Stimulated activated CD4-positive, alpha-beta T cell treated with anti-CD3 and anti-CD28 coated beads, Interleukin-2, amount 100 ng/mL, for 24 hours (primary cell): ENCODE data around the gene FCER1G.
"Not testable (repeated sequence)": the region's sequence is repeated elsewhere in the genome, so short reads cannot be mapped to it uniquely, and the experiment has no call there.

Experiments
- DNase-seq, 2 donors: peaks; one replicate each; pipeline ENCODE4 v3.0.0-alpha.2; 2020

Gene FCER1G

GRCh38 chr1:161235957-161236775, 21.1 kb downstream of the FCER1G start:
- no peak for DNase-seq

DNA sequence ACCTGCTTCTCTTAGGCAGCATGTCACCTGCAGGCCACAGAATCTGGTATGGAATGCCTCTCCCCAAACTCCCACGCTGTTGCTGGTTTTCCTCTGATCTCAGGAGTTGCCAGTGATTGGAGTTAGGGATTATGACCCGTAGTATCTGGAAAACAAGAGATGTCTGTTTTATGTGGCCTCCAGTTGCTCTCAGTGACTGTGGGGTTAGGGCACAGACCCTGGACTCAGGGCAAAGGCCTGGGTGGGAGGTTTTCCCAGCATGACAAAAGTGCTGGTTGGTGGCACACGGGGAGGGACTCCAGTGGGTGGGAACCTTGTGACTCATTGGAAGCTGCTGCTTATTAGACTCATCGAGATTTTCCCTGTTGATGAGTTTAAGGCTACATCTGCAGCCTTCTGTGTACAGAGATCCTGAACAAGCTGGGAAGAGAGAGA, 23.0 kb downstream of the FCER1G start, which contains the start of gene NR1I3:
NR1I3 (minus strand) TSS at position 165 of the 435 bp plus-strand sequence. CDS start 1,638 bp downstream, outside the sequence.
- DNase-seq: no peak

- DNase-seq: no peak
Measured at GRCh38 chr1:161241682-161242081, 26.6 kb downstream of the FCER1G start.

GRCh38 chr1:161242313-161242712, 27.2 kb downstream of the FCER1G start:
- DNase-seq: no peak

GRCh38 chr1:161244888-161245287, 29.8 kb downstream of the FCER1G start:
- DNase-seq: no peak

DNA sequence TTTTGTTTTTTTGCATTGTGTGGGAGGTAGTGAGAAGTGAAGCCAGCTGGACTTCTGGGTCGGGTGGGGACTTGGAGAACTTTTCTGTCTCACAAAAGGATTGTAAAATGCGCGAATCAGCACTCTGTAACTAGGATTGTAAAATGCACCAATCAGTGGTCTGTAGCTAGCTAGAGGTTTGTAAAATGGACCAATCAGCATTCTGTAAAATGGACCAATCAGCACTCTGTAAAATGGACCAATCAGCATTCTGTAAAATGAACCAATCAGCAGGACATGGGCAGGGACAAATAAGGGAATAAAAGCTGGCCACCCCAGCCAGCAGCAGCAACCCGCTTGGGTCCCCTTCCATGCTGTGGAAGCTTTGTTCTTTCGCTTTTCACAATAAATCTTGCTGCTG, 35.0 kb downstream of the FCER1G start:
- DNase-seq: not testable (repeated sequence)

GRCh38 chr1:161250829-161251228, 35.7 kb downstream of the FCER1G start:
- DNase-seq: no peak

DNA sequence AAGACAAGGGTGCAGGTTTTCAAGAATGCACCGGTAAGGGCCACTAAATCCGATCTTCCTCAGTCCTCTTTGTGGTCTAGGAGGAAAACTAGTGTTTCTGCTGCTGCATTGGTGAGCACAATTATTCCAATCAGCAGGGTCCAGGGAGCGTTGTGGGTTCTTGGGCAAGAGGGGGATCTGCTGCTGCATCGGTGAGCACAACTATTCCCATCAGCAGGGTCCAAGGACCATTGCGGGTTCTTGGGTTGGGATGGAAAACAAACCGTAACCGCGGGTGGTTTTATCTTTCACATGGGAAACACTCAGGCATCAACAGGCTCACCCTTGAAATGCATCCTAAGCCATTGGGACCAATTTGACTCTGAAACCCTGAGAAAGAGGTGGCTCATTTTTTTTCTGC, 36.5 kb downstream of the FCER1G start:
- DNase-seq: no peak

- not testable (repeated sequence) for DNase-seq
Measured at GRCh38 chr1:161255302-161255701, 40.2 kb downstream of the FCER1G start.

DNA sequence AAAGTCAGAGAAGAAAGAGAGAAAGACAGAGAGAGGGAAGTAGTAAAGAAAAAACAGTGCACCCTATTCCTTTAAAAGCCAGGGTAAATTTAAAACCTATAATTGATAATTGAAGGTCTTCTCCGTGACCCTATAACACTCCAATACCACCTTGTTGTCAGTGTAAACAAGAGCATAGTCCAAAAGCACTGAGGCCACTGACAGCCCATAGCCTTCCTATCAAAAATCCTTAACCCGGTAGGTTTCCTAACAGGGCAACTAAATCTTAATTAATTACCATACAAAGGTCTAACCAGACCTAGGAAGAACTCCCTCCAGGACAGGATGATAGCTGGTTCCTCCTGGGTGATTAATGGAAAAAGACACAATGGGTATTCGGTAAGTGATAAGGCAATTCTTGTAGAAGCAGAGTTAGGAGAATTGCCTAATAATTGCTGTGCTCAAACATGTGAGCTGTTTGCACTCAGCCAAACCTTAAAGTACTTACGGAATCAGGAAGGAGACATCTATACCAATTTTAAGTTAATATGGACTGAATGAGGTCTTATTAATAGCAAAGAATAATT, 40.9 kb downstream of the FCER1G start:
- DNase-seq: not testable (repeated sequence)

GRCh38 chr1:161257109-161257508, 42.0 kb downstream of the FCER1G start:
- not testable (repeated sequence) for DNase-seq

DNA sequence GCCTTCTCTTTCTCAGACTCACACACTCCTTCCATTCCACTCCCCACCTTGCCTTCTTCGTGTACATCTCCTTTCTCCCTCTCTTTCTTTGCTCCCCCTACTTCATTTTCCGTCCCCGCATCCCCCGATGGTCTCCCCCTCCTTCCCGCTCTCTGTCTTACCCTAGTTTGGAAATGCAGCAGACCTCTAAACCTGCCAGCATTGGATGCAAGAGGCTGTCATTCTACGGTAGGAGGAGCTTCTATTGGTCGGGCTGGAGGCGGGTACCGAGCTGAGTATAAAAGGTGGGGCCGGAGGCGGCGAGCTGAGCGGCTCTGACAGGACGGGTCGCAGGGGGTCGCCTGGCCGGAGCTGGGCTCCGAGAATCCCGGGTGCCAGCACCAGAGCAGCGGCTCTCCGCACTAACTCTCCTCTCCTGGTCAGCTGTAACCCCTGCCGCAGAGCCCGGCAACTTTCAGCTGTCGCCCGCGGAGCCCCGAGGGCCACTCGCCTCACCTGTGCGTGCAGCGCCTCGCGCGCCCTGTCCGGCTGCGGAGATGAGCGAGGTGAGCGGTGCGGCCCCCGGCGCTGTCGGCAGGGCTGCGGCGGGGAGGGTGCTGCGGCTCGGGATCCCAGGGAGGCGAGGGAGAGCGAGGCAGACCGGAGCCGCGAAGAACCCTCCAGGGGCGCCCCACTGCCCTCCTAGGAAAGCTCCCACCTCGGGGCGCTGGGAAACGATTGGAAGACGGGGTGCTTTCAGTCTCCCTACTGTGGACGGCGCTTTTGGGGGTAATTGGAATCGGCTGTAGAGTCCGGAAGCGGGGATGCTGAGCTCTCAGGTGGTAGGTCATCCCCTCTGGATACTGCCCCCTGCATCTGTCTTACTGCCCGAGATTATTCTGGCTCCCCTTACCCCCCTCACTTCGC, 43.6 kb downstream of the FCER1G start, which contains the start of gene PCP4L1:
PCP4L1 (plus strand) TSS at position 307 of the 906 bp plus-strand sequence; CDS start at position 537, 230 bp downstream.
- DNase-seq: peak; percentile 41 to 55

GRCh38 chr1:161259345-161259702, 44.2 kb downstream of the FCER1G start:
- DNase-seq: no peak

DNA sequence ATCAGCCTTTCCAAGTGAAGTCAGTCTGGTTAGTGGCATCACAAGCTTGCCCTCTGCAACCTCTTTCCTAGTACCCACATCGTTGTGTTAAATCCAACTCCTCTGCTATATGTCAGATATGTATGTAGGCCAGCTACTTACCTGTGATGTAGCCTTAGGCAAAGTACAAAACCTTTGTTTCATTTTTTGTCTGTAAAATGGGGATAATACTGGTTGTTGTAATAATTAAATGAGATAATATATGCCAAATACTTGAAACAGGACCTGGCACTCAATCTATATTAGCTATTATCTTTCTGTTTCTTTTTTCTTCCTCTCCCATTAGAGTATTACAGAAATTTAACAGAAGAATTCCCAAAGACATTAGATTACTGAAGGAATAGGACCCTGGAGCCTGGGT, 44.7 kb downstream of the FCER1G start:
- DNase-seq: no peak

GRCh38 chr1:161260376-161261260, 45.5 kb downstream of the FCER1G start:
- no peak for DNase-seq

- no peak for DNase-seq
Measured at GRCh38 chr1:161261261-161262235, 46.5 kb downstream of the FCER1G start.

GRCh38 chr1:161265305-161265704, 50.2 kb downstream of the FCER1G start:
- no peak for DNase-seq

DNA sequence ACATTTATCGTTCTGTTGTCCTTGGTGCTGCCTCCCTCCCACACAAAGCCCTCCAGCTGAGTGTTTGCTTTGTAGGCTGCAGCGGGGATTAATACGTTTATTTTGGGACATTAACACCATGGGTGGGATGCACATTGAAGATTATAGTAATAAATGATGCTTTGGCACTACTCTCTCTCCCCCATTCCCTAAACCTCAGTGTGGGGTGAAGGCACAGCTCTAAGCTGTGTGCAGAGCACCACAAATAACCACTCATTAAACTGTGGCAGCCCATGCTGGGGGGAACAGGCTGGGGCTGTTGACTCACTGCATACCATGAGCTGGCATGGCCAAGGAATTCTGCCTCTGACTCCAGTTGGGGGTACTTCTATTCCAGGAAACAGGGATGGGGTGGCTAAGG, 51.1 kb downstream of the FCER1G start:
- no peak for DNase-seq

GRCh38 chr1:161266836-161267235, 51.7 kb downstream of the FCER1G start:
- DNase-seq: no peak

GRCh38 chr1:161267321-161267720, 52.2 kb downstream of the FCER1G start:
- DNase-seq: no peak
